SKM-1 (cell line): Measurements from ENCODE around the gene DAZAP1.

Experiments used
- DNase-seq: peaks from one replicate; lab custom pipeline; 2025; ENCODE audit not compliant: unreplicated experiment; lab: John Stamatoyannopoulos, UW

DAZAP1 gene

GRCh38 chr19:1377176-1377964 lies 30.0 kb upstream of the DAZAP1 start:
- DNase-seq = no peak

GRCh38 chr19:1377965-1378785 lies 29.2 kb upstream of the DAZAP1 start:
- no peak for DNase-seq

GRCh38 chr19:1379126-1379905 lies 28.1 kb upstream of the DAZAP1 start:
- no peak for DNase-seq

GRCh38 chr19:1379961-1380489 lies 27.4 kb upstream of the DAZAP1 start:
- no peak for DNase-seq

- DNase-seq = no peak
Observed at GRCh38 chr19:1382250-1382649, 25.1 kb upstream of the DAZAP1 start.

DNA sequence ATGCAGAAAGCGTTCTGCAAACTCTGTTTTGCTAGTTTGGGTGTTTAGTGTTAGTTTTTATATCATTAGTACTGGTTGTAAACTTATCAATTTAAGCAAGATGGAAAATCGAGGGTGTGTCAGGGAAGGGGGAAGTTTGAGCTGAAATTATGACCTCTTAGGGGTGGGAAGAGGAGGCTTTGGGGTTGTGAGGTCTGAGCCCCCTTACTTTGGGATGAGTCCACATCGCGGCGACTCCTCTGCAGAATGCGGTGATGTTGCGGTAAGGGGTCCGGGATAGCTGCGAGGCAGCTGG lies 24.4 kb upstream of the DAZAP1 start:
- peak; percentile 67 for DNase-seq

GRCh38 chr19:1383312-1384084 lies 23.9 kb upstream of the DAZAP1 start, which contains the start of gene NDUFS7:
Gene NDUFS7 (plus strand): TSS chr19:1383907. CDS start chr19:1383927, 20 bp downstream.
- peak; percentile 83 for DNase-seq

DNA sequence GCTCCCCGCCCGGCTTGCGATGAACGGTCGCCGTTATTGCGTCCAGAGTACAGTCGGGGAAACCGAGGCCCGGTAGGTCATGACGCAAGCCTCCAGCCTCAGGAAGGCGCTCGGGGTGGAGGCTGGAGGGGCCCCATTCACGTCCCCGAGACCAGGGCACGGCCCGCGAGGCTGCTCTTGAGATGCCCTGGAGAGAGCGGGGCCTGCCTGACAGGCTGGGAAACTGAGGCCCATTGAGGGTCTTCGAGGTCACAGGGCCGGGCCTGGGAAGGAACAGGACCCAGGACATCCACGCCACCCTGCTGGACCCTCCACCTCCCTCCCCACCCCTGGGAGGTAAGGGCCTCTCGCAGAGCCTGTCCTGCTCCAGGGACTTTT lies 23.3 kb upstream of the DAZAP1 start:
- no peak for DNase-seq

- DNase-seq = no peak
Observed at GRCh38 chr19:1384478-1385110, 22.8 kb upstream of the DAZAP1 start.

- DNase-seq = no peak
Observed at GRCh38 chr19:1385816-1386215, 21.6 kb upstream of the DAZAP1 start.

DNA sequence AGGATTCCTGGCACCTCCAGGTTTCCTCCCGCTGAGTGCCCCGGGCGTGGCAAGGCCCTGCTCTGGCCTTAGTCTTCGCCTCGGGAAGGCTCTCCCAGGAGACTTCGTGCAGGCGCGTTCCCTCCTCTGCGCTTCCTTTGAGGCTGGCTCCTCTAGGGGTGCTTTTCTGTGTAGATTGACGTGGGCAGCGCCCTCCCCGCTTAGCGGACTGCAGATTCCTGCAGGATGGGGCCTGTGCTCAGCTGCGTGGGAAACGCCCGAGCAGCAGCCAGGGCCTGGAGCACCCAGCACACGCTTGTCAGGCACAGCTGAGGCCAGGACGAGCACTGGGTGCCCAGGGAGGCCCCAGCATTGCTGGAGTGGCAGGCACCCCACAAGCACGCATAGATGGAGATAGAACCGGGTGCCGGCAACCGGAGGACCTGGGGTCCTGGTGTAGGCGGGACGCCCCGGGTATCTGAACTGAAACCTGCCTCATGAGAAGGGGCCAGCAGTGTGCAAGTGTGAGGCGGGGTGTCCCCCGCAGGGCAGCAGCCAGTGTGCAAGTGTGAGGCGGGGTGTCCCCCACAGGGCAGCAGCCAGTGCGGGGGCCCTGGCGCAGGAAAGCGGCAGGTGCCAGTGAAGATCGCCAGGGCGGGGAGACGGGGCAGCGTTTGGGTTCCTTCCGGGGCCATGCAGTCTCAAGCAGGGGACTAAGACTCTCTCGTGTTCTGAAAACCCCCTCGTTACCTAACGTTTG lies 20.3 kb upstream of the DAZAP1 start:
- DNase-seq = no peak

DNA sequence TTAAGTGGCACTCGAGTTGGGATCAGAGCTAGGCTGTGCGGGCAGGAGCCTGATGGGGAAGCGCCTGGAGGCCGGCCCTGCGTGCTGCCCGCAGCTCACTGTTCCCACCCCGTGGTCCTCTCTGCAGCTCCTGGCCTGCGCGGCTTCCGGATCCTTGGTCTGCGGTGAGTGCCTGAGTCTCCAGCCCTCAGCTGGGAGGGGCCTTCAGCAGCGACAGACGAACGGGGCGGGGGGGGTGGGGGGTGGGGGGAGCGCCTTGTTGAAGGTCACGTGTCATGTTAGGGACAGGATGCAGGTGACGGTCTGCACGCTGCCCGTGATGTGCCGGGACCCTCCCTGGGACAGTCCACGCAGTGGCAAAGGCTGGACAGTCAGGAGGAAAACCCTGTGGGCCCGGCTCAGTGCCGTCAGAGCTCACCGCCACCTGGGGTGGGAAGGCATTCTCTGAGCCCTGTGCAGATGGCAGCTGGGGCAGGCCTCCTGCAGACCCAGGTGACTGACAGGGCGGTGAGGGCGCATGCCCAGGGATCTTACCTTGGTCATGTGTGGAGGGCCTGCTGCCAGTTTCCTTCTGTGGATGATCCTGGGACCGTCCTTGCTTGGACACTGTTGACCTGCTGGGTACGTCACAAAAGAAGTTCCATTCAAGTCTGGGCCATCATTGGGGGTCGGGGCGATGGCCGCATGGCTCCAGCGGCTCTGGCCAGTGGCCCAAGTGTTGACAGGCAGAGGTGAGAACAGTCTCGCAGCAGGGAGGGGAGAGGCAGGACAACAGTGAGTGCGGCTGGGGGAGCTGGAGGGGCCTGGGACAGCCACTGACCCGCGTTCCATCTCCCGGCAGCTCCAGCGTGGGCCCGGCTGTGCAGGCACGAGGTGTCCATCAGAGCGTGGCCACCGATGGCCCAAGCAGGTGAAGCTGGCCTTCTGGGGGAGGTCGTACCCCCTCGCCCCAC lies 19.4 kb upstream of the DAZAP1 start:
- DNase-seq = no peak

DNA sequence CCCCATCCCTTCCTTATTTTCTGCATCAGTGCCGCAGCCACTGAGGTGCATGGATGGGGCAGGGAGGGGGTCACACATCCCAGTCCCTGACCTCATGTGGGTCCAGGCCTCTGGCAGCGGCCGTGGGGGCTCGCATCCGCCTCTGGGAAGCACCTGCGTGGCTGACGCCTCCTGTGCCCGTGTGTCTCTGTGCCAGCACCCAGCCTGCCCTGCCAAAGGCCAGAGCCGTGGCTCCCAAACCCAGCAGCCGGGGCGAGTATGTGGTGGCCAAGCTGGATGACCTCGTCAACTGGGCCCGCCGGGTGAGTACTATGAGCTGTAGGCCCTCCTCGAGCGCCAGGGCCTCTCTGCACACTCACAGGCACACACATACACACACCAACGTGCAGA lies 18.8 kb upstream of the DAZAP1 start:
- DNase-seq = no peak

DNA sequence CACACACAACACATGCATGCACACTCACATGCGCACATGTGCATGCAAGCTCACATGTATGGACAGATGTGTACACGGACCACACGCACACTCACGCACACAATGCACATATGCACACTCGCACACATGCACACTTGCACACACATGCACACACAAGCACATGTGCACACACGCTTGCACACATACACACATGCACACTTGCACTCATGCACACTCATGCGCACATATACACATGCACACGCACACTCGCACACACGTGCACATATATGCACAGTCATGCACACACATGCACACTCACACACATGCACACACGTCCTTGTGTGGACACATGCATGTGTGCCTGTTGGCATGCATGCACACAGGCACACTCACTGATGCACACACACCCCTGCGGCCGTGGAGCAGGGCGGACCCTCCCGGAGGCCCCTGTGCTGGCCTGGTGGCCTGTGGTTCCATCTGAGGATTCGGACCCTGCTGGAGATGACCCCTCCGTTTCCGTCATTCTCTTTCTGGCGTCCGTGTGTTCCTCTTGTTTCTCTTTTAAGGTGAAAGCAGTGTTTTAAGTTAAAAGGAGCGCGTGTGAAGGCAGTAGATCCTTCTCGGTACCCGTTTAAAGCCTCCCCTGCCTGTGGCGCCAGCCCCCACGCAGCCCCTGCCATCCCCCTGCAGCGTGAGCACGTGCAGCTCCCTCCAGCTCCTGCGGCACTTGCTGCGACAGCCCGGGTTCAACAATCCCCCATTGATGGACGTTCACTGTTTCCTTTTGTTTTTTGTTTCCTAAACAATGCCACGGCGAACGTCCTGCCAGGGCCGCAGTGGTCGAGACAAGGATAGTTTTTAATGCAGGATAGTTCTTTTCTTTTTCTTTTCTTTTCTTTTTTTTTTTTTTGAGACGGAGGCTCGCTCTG lies 18.1 kb upstream of the DAZAP1 start:
- DNase-seq = no peak

- DNase-seq = no peak
Observed at GRCh38 chr19:1390890-1391423, 16.4 kb upstream of the DAZAP1 start.

DNA sequence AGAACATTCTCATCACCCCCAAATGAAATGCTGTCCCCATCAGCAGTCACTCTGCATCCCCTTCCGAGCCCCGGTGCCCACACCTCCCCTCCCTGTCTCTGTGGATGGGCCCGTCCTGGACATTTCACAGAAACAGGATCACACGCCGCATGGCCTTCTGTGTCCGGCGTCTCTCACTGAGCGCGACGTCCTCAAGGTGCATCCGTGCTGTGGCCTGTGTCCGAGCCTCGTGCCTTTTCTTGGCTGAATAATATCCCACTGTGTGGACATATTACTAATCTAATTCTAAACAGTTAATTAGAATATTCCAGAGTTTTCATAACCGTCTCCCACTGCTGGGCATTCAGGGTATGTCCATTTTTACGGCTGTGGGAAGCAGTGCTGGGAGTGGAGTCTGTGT lies 15.0 kb upstream of the DAZAP1 start:
- no peak for DNase-seq

DNA sequence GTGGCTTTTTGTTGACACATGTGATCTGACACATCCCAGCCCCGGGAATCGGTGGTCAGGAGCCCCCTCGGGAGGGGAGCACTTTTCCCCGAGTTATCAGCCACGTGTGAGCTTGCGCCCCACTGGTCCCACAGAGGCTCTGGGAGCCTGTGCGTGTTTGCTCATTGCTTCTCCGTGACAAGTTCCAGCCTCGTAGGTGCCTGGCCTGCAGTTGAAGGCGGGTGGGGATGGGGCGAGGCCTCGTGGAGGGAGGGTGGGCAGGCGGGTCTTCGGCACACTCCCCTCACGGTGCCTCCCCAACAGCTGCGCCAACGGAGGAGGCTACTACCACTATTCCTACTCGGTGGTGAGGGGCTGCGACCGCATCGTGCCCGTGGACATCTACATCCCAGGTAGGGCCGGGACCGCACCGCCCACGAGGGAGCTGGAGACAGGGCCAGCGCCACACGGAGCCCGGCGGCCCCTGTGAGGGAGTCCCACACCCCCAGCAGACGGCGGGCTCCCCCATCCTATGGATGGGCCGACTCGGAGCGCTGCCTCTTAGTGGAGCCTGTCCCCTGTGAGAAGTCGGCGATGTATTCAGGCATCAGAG lies 14.4 kb upstream of the DAZAP1 start:
- DNase-seq = no peak
